MCF 10A (cell line): ENCODE data around the gene PROM1. TPM values are rescaled to one million over a fixed set of nuclear protein-coding genes. Genes with fewer than 3 reads are reported as not detected.

Experiments
- BruUV-seq: library from RNA; stranded (reverse); fragments of 400-500 nt; replicated peaks from 2 replicates; lab custom pipeline; 2021; lab: Mats Ljungman, UMichigan
- CTCF ChIA-PET: fragments of 300-600 bp; sonication (Branson Sonifier 250); formaldehyde crosslinking; extraction: SDS; loops from one replicate; lab custom pipeline; 2021; ENCODE audit warnings: antibody characterized with exemption, inconsistent platforms; lab: Yijun Ruan, JAX
- POLR2A ChIA-PET: fragments of 300-600, 350-650 bp; sonication (Branson Sonifier 250); formaldehyde crosslinking; extraction: SDS; loops from one replicate; lab custom pipeline; 2020; ENCODE audit warnings: antibody characterized with exemption, inconsistent platforms; lab: Yijun Ruan, JAX
- DNase-seq: peaks from one replicate; pipeline ENCODE4 v3.0.0-alpha.2; 2018; ENCODE audit not compliant: unreplicated experiment
- H3K27ac Mint-ChIP-seq: one replicate; pipeline ENCODE4 v1.8.0; 2022; ENCODE audit warnings: mild to moderate bottlenecking, low read depth, mixed read lengths; ENCODE audit not compliant: unreplicated experiment
- H3K27me3 Mint-ChIP-seq: one replicate; pipeline ENCODE4 v1.8.0; 2022; ENCODE audit warnings: mixed read lengths; ENCODE audit not compliant: insufficient read depth, unreplicated experiment
- H3K36me3 Mint-ChIP-seq: one replicate; pipeline ENCODE4 v1.8.0; 2022; ENCODE audit warnings: mild to moderate bottlenecking, moderate library complexity, mixed read lengths; ENCODE audit not compliant: insufficient read depth, unreplicated experiment
- H3K4me1 Mint-ChIP-seq: one replicate; pipeline ENCODE4 v1.8.0; 2022; ENCODE audit warnings: mixed read lengths; ENCODE audit not compliant: insufficient read depth, unreplicated experiment
- H3K4me3 Mint-ChIP-seq: one replicate; pipeline ENCODE4 v1.8.0; 2022; ENCODE audit warnings: mild to moderate bottlenecking, moderate library complexity, mixed read lengths; ENCODE audit not compliant: unreplicated experiment
- H3K9me3 Mint-ChIP-seq: one replicate; pipeline ENCODE4 v1.8.0; 2022; ENCODE audit warnings: mixed read lengths; ENCODE audit not compliant: unreplicated experiment
- intact Hi-C: fragments of 100-400 bp; cut with micrococcal nuclease; formaldehyde crosslinking; loops from 2 replicates; pipeline ENCODE4 v1.14.1; 2022
- total RNA-seq: library from RNA; stranded (reverse); gene quantifications from 2 replicates; pipeline ENCODE4 v1.2.3, GENCODE V29; 2022
- TF ChIP-seq, protein P1 (sequence below): fragments of 200-600 bp; IDR thresholded peaks from one replicate; pipeline ENCODE4 v1.8.0; 2022; ENCODE audit warnings: antibody characterized with exemption, mild to moderate bottlenecking; ENCODE audit not compliant: unreplicated experiment

The PROM1 gene
- total RNA-seq, 1 experiment from 2014 or later = not detected

DNA sequence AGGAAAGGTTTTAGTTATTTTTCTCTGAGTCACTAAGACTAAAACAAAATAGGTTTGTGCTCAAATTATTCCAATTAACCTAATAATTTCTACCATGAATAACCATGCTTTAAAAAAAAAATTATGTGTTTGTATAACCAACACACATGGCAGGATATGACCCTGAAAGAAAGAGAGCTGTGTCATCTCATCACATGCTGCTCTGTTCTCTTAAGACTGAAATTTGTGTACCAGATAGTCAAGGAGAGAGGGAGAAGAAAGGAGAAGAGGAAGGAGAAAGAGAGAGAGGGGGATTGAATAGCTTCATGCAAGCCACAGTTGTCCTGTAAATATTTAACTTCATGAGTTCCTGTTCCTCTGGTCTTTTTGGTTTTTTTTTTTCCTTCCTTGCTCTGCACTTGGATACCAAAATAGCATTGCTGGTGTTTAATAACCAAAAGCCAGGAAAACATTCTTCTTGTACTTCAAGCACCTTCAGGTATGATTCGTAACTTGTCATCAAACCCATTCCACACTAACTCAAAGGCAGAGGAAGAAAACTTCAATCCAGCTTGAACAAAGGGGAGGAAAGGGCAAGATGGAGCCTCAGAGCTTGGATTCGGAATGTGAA is 6.4 kb upstream of the PROM1 start:
- Mint-ChIP-seq H3K27me3 (peaks cover 100% of the 10 kb centered on the region), H3K4me3 (no peak overlapping the region), H3K36me3 (no peaks in the 10 kb centered on the region), H3K9me3 (no peaks in the 10 kb centered on the region), H3K27ac (no peak overlapping the region), H3K4me1 (no peaks in the 10 kb centered on the region)
- CTCF ChIA-PET = interaction anchor here (0.9 kb wide), 1 partner anchor 110 kb away, joined by 3 read pairs; no protein-coding TSS in a partner anchor
- BruUV-seq = no TSS peak
- DNase-seq = no peak
- POLR2A ChIA-PET = no interaction called here
- intact Hi-C loops = no loop called here
- TF ChIP-seq, protein P1, sequence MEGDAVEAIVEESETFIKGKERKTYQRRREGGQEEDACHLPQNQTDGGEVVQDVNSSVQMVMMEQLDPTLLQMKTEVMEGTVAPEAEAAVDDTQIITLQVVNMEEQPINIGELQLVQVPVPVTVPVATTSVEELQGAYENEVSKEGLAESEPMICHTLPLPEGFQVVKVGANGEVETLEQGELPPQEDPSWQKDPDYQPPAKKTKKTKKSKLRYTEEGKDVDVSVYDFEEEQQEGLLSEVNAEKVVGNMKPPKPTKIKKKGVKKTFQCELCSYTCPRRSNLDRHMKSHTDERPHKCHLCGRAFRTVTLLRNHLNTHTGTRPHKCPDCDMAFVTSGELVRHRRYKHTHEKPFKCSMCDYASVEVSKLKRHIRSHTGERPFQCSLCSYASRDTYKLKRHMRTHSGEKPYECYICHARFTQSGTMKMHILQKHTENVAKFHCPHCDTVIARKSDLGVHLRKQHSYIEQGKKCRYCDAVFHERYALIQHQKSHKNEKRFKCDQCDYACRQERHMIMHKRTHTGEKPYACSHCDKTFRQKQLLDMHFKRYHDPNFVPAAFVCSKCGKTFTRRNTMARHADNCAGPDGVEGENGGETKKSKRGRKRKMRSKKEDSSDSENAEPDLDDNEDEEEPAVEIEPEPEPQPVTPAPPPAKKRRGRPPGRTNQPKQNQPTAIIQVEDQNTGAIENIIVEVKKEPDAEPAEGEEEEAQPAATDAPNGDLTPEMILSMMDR = no peak

GRCh38 chr4:16089156-16089555 is 5.3 kb upstream of the PROM1 start:
- POLR2A ChIA-PET = no interaction called here
- no peaks in the 10 kb centered on the region for H3K36me3 Mint-ChIP-seq
- CTCF ChIA-PET = interaction anchor here (0.5 to 0.9 kb wide), 2 partner anchors 111 to 169 kb away, joined by 3 read pairs; no protein-coding TSS in a partner anchor
- H3K27ac Mint-ChIP-seq = no peak overlapping the region
- BruUV-seq = no TSS peak
- TF ChIP-seq, protein P1 = no peak
- no peak overlapping the region for H3K4me3 Mint-ChIP-seq
- intact Hi-C loops = no loop called here
- H3K4me1 Mint-ChIP-seq = no peaks in the 10 kb centered on the region
- no peaks in the 10 kb centered on the region for H3K9me3 Mint-ChIP-seq
- peaks cover 100% of the 10 kb centered on the region for H3K27me3 Mint-ChIP-seq
- no peak for DNase-seq

- no peak overlapping the region for H3K27ac Mint-ChIP-seq
- no peaks in the 10 kb centered on the region for H3K9me3 Mint-ChIP-seq
- TF ChIP-seq, protein P1 = no peak
- ChIA-PET CTCF (no interaction called here), POLR2A (no interaction called here)
- intact Hi-C loops = no loop called here
- peaks cover 100% of the 10 kb centered on the region for H3K27me3 Mint-ChIP-seq
- H3K4me1 Mint-ChIP-seq = no peaks in the 10 kb centered on the region
- no peaks in the 10 kb centered on the region for H3K36me3 Mint-ChIP-seq
- no TSS peak for BruUV-seq
- no peak for DNase-seq
- H3K4me3 Mint-ChIP-seq = no peak overlapping the region
Observed at GRCh38 chr4:16088601-16089000, 4.8 kb upstream of the PROM1 start.

DNA sequence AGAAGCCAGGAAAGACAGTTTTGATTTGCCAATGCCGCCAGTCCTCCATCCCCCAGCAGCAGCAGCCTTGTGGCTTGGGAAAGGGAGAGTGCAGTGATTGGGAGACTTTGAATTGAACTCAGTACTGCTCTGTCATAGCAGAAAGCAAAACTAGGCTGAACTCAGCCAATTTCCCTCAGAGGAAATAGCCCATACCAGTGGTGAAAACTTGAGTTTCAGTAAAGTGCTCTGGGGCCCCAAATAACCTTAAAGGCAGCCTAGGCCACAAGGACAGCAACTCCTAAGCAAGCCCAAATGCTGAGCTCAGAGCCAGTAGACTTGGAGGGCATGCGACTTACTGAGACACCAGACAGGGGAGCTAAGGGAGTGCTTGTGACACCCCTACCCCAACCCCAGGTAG is 2.0 kb upstream of the PROM1 start:
- H3K9me3 Mint-ChIP-seq = no peaks in the 10 kb centered on the region
- H3K27me3 Mint-ChIP-seq = peaks cover 99% of the 10 kb centered on the region
- H3K36me3 Mint-ChIP-seq = no peaks in the 10 kb centered on the region
- H3K4me1 Mint-ChIP-seq = peaks cover 10% of the 10 kb centered on the region
- POLR2A ChIA-PET = no interaction called here
- no peak for DNase-seq
- H3K4me3 Mint-ChIP-seq = no peak overlapping the region
- intact Hi-C loops = no loop called here
- CTCF ChIA-PET = interaction anchor here (0.6 kb wide), 1 partner anchor 260 kb away, joined by 4 read pairs; no protein-coding TSS in a partner anchor
- TF ChIP-seq, protein P1 = no peak
- no TSS peak for BruUV-seq
- H3K27ac Mint-ChIP-seq = no peak overlapping the region
